HG02884 (cell line): ENCODE measurements around the gene SNRNP35.
"Not testable (repeated sequence)": the region's sequence is repeated elsewhere in the genome, so short reads cannot be mapped to it uniquely, and the experiment has no call there.

Experiments
- ATAC-seq: cut with Tn5 transposase; IDR thresholded peaks from one replicate; pipeline ENCODE4 v1.9.1; 2021; ENCODE audit warnings: mild to moderate bottlenecking, moderate library complexity; ENCODE audit not compliant: unreplicated experiment

SNRNP35 gene

DNA sequence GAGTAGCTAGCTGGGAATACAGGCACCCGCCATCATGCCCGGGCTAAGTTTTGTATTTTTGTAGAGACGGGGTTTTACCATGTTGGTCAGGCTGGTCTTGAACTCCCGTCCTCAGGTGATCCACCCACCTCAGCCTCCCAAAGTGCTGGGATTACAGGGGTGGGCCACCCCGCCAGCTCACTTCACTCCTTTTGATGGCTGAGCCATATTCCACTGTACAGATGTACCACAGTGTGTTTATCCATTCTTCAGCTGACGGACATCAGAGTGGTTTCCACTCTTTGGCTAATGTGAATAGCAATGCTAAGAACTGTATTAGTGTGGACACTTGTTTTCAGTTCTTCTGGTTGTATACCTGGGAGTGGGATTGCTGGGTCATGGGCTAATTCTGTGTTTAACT is 29.5 kb downstream of the SNRNP35 start:
- ATAC-seq = no peak

DNA sequence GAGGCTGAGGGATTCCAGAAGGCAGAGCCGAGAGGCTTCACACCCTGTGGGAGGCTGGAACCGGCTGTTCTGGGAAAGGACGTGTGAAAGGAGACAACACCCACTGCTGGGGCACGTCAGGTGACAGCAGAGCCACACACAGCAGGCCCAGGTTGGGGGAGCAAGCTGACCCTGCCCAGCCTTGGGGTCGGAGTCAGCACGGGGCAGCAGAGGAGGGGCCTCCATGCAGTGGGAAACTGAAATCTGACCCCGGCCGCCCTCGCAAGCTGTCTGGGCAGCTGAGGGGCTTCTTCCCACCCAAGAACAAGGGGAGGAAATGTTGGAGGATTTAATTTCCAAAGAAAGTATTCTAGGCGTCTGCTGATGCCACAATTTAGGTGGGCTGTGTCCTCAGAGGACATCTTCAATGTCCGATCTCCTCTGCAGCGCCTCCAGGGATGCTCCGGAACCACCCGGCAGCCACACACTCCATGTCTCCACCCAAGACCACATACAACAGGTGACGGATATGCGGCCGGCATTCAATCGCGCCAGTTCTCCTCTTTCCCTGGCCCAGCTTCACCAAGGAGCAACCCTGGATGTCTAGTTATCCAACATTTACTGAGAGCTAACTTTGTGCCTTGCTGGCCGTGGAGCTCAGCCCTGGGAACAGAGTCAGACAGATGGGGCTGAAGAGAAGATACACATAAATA is 30.7 kb downstream of the SNRNP35 start:
- ATAC-seq = no peak

DNA sequence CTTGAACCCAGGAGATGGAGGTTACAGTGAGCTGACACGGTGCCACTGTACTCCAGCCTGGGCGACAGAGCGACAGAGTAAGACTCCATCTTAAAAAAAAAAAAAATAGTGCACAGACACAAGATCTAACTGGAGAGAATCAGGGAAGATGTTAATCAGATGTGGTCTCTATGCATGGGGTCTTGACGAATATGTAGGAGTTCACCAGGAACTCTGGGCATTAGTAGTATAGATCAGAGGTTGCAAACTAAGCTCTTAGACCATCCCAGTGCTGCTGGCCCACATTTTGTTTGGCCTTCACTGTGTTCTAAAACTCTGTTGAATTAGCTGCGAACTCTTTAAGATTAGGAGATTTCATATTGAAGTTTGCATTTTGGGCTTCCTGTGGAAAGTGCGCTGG is 31.6 kb downstream of the SNRNP35 start:
- ATAC-seq = no peak

DNA sequence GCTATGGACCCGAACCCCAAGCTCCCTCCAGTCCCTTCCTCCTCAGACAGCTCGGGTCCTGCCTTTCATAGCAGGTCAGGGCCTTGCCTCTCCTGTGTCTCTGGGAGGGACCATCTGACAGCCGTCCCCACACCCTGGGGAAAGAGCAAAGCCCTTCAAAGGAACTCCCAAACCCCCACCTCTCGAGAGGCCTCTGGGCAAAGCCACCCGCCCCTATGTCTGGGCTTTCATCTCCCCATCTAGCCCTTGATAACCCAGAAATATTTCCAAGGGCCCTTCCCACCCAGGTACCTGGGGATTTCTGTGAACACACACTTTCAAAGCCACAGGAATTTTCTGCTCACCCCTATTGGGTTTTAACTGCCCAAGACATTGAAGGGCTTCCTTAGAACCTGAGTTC is 32.1 kb downstream of the SNRNP35 start:
- ATAC-seq = no peak

DNA sequence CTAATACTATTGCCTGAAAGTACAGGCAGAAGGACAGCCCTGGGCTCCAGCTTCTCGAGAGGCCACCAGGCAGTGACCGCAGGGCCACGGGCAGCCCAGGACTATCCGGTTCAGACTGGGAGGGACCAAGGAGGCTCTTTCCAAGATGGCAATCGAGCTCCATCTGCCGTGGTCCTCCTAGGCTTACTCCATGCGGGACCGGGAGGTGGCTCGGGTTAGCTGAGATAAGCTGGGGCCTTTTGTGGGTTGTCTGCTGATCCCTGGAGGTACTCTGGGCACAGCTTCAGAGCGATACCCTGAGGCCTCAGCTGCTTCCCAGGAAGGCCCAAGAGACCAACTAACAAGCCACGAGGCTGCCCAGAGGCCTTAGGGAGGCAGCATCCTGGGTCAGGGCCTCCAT is 33.1 kb downstream of the SNRNP35 start:
- no peak for ATAC-seq

DNA sequence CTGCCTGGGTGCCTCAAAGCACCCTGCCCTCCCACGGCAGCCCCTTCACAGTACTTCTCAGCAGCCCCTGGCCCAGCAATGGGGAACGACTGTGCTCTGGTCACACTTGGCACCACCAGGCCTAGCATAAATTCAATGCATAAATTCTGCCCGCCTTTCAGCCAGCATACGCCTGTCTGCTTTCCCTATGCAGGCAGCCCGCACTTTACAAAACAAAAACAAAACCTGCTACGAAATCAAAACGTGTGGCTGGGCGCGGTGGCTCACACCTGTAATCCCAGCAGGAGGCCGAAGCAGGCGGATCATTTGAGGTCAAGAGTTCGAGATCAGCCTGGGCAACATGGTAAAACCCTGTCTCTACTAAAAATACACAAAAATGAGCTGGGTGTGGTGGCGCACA is 33.5 kb downstream of the SNRNP35 start:
- no peak for ATAC-seq

DNA sequence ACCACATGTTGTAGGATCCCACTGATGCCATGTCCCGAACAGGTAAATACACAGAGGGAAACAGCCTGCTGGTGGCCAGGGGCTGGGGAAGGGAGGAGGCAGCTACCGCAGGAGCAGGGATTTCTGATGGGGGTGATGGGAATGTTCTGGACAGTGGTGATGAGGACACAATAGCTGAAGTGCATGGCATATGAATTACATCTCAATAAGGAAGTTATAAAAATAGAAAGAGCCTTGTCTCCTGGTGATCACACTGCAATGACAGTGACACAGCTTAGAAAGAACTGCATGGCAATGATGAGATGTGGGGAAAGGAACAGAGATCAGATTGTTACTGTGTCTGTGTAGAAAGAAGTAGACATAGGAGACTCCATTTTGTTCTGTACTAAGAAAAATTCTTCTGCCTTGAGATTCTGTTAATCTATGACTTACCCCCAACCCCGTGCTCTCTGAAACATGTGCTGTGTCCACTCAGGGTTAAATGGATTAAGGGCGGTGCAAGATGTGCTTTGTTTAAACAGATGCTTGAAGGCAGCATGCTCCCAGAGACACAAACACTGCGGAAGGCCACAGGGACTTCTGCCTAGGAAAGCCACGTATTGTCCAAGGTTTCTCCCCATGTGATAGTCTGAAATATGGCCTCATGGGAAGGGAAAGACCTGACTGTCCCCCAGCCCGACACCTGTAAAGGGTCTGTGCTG is 34.5 kb downstream of the SNRNP35 start:
- ATAC-seq = not testable (repeated sequence)

DNA sequence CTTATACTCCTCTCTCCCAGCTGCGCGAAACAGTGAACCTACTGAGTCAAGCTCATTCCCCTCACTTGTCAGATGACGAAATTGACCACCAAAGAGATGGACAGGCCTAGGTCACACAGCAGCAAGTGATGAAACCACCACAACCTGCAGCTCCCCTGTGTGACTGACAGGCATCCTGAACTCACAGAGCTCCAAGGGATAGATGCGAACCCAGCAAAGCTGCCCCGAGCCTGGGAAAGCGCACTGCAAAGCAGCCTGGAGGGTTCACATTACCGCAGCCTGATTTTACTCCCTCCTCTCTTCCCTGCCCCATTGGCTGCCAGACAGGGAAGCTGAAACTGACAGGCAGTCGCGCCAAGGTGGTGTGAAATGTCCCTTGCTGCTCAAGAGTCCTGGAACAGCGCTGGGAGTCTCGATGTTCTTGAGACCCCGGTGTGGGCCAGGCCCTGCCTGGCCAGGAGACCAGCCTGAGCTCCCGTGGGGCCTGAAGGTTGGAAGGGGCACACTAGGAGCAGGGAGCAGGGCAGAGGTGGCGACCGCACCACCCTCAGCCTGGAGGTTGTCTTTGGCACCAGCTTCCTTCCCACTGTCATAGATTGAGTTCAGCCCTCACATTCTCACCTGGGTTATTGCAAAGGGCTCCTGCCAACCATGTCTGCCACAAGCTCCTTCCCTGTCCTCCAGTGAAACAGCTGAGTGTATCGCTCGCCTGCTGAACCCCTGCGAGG is 36.3 kb downstream of the SNRNP35 start:
- ATAC-seq = no peak

DNA sequence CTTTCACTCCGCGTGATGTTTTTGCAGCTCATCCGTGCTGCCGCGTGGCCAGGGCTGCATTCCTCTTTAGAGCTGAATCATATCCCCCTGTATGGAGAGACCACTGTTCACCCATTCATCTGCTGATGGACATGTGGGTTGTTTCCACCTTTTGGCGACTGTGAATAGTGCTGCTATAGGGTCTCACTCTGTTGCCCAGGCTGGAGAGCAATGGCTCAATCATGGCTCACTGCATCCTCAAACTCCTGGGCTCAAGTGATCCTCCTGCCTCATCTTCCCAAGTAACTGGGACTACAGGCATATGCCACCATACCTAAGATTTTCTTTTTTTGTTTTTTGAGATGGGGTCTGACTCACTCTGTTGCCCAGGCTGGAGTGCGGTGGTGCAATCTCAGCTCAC is 39.1 kb downstream of the SNRNP35 start:
- no peak for ATAC-seq

DNA sequence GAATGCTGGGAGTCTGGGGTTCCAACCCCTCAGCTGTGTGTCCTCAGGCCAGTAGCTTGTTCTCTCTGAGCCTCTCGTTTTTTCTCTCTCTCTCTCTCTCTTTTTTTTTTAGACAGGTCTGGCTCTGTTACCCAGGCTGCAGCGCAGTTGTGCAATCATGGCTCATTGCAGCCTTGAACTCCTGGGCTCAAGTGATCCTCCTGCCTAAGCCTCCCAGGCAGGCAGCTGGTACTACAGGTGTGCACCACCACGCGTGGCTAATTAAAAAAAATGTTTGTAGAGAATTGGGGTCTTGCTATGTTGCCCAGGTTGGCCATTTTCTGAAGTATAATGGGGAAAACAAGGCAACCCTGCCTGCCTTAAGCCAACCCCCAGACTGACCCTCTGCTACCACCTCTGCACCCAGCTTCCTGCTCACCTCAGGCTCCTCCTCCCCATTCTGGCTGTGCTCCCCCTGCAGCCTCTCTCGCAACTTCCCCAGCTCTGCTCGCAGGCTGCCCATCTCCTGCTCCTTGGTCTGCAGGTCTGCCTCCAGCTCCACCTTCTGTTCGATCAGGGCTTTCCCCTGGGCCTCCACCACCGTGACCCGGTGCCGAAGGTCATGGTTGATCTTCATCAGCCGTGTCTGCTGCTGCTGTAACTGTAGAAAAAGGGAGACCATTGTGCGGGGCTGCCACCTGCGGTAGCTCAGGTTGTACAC is 40.3 kb downstream of the SNRNP35 start:
- ATAC-seq = no peak

DNA sequence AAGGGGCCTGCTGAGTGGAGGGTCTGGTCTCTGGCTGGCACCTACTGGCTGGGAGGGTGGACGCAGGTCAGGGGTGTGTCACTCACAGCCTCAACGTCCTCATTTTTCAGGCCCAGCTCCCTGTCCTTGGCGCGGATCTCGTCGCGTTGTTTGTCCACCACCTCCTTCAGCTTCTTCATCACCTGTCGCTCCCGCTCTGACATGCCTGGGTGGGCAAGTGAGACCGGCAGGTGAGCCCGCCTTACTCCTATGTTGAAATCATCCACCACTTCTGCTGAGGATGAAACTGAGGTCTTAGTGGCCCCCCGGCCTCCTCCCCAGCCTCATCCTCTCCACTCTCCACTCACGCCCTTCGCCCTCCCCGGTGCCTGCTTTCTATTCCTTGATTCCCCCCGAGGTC is 41.4 kb downstream of the SNRNP35 start:
- no peak for ATAC-seq

DNA sequence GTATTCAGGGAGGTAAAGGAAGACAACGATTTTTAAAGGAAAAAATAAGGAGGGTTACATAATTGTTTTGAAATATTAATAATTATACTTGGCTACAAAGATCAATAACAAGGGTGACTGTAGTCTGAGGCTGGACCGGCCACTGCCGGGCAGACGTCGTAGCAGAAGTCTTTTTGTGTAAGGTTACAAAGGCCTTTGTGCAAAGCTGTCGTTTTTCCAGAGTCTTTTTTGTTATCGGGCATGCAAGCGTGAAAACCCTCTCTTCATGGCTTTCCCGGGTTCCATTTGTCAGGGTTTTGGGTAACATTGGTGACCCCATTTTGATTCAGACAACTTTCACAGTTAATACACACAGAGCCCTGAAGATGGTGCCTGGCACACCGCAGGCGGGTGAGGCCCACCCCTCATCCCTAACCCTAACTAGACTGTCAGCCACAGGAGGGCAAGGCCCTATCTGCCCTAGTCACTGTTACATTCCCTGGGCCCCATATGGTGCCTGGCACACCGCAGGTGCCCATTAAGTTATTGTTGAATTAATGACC is 44.3 kb downstream of the SNRNP35 start:
- ATAC-seq = no peak

DNA sequence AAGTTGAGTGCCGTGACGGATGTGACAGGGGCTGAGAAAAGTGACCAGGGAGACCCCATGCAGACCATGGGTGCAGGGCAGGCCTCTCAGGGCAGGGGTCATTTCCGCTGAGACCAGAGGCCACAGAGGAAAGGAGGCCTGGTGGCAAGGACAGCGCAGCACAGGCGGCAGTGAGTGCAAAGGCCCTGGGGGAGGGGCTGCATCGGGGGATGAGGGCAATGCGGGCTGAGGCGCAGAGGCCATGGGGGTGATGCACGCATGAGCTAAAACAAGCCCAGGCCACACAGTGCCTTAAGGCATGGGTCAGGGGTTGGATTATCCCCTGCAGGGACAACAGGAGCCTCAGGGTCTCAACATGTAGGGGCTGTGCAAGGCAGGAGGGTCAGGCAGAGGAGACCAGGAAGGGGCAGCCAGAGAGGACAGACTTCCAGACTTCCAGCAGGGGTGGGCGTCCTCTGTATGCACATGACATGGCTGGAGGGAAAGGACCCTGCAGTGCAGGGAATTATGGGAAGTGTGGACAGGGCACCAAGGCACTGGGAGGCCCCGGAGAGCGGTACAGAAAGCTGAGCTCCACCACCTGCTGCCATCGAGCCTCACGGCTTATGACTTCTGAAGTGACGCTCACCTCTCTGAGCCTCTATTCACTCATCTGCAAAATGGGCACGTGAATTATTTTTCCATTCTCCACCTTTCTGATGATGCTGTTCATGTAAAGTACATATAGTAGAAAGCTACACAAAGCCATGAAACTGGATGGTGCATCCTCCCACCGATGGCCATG is 48.3 kb downstream of the SNRNP35 start:
- no peak for ATAC-seq

DNA sequence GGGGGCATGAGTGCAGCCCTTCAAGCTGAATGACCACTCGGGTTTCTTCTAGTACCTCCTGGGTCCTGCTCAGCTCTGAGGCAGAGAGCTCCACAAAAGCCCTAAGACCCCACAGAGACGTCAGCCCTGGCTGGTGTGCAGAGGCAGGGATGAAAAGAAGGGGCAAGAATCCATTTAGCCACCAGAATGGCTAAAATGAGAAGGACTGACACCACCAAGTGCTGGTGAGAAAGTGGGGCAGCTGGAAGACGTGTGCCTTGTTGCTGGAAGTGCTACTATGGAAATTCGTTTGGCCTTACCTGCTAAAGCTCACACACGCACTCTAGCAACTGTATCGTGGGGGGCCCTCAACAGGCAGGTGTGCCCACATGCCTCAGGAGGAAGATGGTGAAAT is 48.9 kb downstream of the SNRNP35 start:
- no peak for ATAC-seq

DNA sequence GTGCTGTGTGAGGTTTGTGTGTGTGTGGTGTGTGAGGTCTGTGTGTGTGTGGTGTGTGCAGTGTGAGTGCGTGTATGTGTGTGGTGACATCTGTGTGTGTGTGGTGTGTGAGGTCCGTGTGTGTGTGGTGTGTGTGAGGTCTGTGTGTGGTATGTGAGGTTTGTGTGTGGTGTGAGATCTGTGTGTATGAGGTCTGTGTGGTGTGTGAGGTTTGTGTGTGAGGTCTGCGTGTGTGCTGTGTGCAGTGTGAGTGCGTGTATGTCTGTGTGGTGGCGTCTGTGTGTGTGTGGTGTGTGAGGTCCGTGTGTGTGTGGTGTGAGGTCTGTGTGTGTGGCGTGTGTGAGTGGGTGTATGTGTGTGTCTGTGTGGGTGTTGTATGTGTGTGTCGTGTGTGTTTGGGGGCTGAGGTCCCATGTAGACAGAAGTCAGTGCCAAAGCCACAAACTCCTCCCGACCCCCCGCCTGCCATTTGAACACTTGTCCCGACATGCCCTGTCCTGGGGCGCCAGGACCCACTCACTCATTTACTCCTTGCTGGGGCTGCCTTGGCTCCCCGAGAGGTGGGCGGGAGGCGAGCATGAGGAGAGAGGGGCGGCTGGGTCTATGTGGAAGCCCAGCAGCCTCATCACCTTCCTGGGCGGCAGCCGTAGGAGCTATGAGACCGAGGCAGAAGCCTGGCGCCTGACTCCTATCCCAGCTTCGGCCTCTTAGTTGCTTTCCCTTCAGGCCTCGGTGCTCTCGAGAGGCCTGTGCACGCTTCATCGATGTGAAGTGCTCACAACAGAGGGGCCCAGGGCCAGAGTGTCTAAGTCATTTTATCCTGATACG is 55.1 kb downstream of the SNRNP35 start:
- no peak for ATAC-seq

DNA sequence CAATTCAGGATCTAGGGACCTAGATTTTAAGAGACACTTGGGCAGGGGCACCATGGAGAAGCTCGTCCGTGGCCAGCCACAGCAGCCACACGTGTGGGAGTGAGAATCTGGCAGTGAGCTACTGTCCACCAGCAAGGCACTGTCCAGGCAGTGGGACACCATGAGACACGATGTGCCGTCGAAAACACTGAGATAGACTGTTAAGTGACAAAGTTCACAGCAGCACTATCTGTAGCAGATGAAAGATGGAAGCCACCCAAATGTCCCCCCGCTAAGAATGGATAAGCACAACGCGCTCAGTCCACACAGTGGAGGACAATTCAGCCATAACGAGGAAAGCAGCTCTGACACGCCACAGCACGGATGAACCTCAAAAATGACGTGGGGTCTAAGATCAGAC is 55.9 kb downstream of the SNRNP35 start:
- ATAC-seq = no peak

DNA sequence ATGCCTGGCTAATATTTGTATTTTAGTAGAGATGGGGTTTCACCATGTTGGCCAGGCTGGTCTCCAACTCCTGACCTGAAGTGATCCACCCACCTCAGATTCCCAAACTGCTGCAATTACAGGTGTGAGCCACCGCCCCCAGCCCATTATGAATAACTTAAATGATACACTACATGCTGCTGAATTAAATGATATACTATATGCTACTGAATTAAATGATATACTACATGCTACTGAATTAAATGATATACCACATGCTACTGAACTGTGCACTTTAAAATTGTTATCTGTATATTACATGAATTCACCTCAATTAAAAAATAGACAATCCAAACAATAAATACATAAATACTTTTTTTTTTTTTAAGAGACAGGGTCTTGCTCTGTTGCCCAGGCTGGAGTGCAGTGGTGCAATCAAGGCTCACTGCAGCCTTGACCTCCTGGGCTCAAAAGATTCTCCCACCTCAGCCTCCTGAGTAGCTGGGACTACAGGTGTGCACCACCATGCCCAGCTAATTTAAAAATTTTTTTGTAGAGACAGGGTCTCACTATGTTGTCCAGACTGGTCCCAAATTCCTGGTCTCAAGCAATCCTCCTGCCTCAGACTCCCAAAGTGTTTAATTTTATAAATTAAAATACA is 56.8 kb downstream of the SNRNP35 start:
- ATAC-seq = not testable (repeated sequence)

DNA sequence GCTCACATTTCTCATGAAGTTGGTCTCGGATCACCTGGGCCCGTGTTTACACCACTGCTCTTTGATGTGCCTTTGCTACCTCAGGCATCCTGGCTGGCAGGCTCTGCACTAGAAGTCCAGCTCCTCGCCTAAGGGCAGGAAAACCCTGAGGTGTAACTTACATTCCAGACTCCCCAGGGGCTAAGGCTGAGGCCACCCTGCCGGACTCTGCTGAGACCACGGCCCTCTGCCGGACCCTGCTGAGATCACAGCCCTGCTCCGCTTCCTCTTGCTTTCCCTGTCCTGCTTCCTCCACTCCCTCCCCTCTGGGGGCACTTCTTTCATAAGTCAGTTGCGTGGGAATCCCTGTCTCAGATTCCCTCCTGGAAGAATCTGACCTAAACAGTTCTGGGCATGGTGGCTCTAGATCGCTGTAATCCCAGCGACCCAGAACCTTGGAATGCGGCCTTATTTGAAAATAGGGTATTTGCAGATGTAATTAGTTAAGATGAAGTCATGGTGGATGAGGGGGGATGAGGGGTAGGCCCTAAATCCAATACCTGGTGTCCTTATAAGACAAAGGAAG is 58.4 kb downstream of the SNRNP35 start:
- ATAC-seq = no peak
